H9 (cell line): ENCODE results near the gene ITGA11. TPM values are rescaled to one million over a fixed set of nuclear protein-coding genes. Genes with fewer than 3 reads are reported as not detected.

Experiments
- DNase-seq: peaks from one replicate; pipeline ENCODE4 v3.0.0-alpha.2; 2017
- H2AFZ ChIP-seq: one replicate; pipeline ENCODE4 v1.6.1; 2013; ENCODE audit warnings: mild to moderate bottlenecking, low read length, control low read depth, moderate library complexity
- H2AK5ac ChIP-seq: 2 replicates; pipeline ENCODE4 v1.6.1; 2013; ENCODE audit warnings: low read length, control low read depth, mixed read lengths; ENCODE audit not compliant: insufficient read length
- H2BK120ac ChIP-seq: one replicate; pipeline ENCODE4 v1.6.1; 2013; ENCODE audit warnings: low read depth, mild to moderate bottlenecking, low read length, control low read depth, inconsistent platforms; ENCODE audit not compliant: poor library complexity, severe bottlenecking
- H2BK12ac ChIP-seq: 2 replicates; pipeline ENCODE4 v1.6.1; 2013; ENCODE audit warnings: low read length, control low read depth, mixed read lengths, low read depth; ENCODE audit not compliant: insufficient read length
- H2BK15ac ChIP-seq: 2 replicates; pipeline ENCODE4 v1.6.1; 2013; ENCODE audit warnings: low read depth, low read length, control low read depth
- H2BK20ac ChIP-seq: one replicate; pipeline ENCODE4 v1.6.1; 2013; ENCODE audit warnings: low read depth, mild to moderate bottlenecking, low read length, control low read depth, inconsistent platforms; ENCODE audit not compliant: poor library complexity, severe bottlenecking
- H2BK5ac ChIP-seq: 2 replicates; pipeline ENCODE4 v1.6.1; 2013; ENCODE audit warnings: low read length, control low read depth, mixed read lengths; ENCODE audit not compliant: insufficient read length
- H3K14ac ChIP-seq: 2 replicates; pipeline ENCODE4 v1.6.1; 2013; ENCODE audit warnings: low read length, control low read depth; ENCODE audit not compliant: insufficient read depth
- H3K18ac ChIP-seq: 2 replicates; pipeline ENCODE4 v1.6.1; 2013; ENCODE audit warnings: low read depth, mild to moderate bottlenecking, mixed read lengths, low read length, control low read depth; ENCODE audit not compliant: insufficient read length
- H3K23ac ChIP-seq: 2 replicates; pipeline ENCODE4 v1.6.1; 2013; ENCODE audit warnings: low read length, control low read depth, mixed read lengths, low read depth; ENCODE audit not compliant: insufficient read length
- H3K23me2 ChIP-seq: 2 replicates; pipeline ENCODE4 v1.6.1; 2013; ENCODE audit warnings: low read depth, mild to moderate bottlenecking, mixed read lengths, low read length, control low read depth; ENCODE audit not compliant: insufficient read length, poor library complexity, severe bottlenecking
- H3K27ac ChIP-seq: 2 replicates; pipeline ENCODE4 v1.5.1; 2013; ENCODE audit warnings: low read length, control low read depth, mixed read lengths, low read depth; ENCODE audit not compliant: insufficient read length
- H3K27me3 ChIP-seq: 2 replicates; pipeline ENCODE4 v1.6.1; 2013; ENCODE audit warnings: low read length, control low read depth, inconsistent platforms; ENCODE audit not compliant: insufficient read depth
- H3K4ac ChIP-seq: 2 replicates; pipeline ENCODE4 v1.6.1; 2013; ENCODE audit warnings: low read depth, mild to moderate bottlenecking, control low read depth, inconsistent platforms, low read length, moderate library complexity
- H3K4me1 ChIP-seq: 2 replicates; pipeline ENCODE4 v1.6.1; 2013; ENCODE audit warnings: low read length, control low read depth, inconsistent platforms; ENCODE audit not compliant: insufficient read depth
- H3K4me2 ChIP-seq: 2 replicates; pipeline ENCODE4 v1.6.1; 2013; ENCODE audit warnings: low read length, control low read depth, mixed read lengths; ENCODE audit not compliant: insufficient read length, insufficient read depth
- H3K56ac ChIP-seq: 2 replicates; pipeline ENCODE4 v1.6.1; 2013; ENCODE audit warnings: low read depth, mild to moderate bottlenecking, mixed read lengths, low read length, control low read depth; ENCODE audit not compliant: insufficient read length
- H3K79me1 ChIP-seq: 2 replicates; pipeline ENCODE4 v1.6.1; 2013; ENCODE audit warnings: low read depth, mild to moderate bottlenecking, moderate library complexity, low read length, control low read depth, inconsistent platforms; ENCODE audit not compliant: insufficient read depth, poor library complexity, severe bottlenecking
- H3K79me2 ChIP-seq: 2 replicates; pipeline ENCODE4 v1.6.1; 2013; ENCODE audit warnings: low read length, control low read depth, inconsistent platforms; ENCODE audit not compliant: insufficient read depth
- H3K9ac ChIP-seq: 2 replicates; pipeline ENCODE4 v1.6.1; 2013; ENCODE audit warnings: low read length, control low read depth, mixed read lengths; ENCODE audit not compliant: insufficient read length; ENCODE audit errors: extremely low read depth
- H3K9me3 ChIP-seq: one replicate; pipeline ENCODE4 v1.6.1; 2013; ENCODE audit warnings: low read depth, low read length, inconsistent platforms; ENCODE audit not compliant: control insufficient read depth
- H3T11ph ChIP-seq: one replicate; pipeline ENCODE4 v1.6.1; 2013; ENCODE audit warnings: mild to moderate bottlenecking, low read length, control low read depth, inconsistent platforms
- H4K20me1 ChIP-seq: one replicate; pipeline ENCODE4 v1.6.1; 2013; ENCODE audit not compliant: control insufficient read depth, insufficient read length, insufficient read depth
- H4K5ac ChIP-seq: 2 replicates; pipeline ENCODE4 v1.6.1; 2013; ENCODE audit warnings: low read depth, mild to moderate bottlenecking, mixed read lengths, low read length, control low read depth; ENCODE audit not compliant: insufficient read length
- H4K8ac ChIP-seq: replicated peaks from 2 replicates; pipeline ENCODE4 v1.6.1; 2013; ENCODE audit warnings: low read length, control low read depth, mixed read lengths, low read depth; ENCODE audit not compliant: insufficient read length
- H4K91ac ChIP-seq: 2 replicates; pipeline ENCODE4 v1.6.1; 2013; ENCODE audit warnings: low read depth, mild to moderate bottlenecking, moderate library complexity, mixed read lengths, low read length, control low read depth; ENCODE audit not compliant: insufficient read length
- H3K27ac Mint-ChIP-seq, 3 experiments: 2 replicates in 2 of 3; 3 replicates in 1 of 3; pipeline ENCODE4 v1.8.0; 2020 to 2021; ENCODE audit warnings: mixed read lengths in 3 of 3, mild to moderate bottlenecking in 1 of 3, moderate library complexity in 1 of 3
- H3K27me3 Mint-ChIP-seq: 2 replicates; pipeline ENCODE4 v1.8.0; 2021; ENCODE audit warnings: low read depth, mild to moderate bottlenecking, moderate library complexity, mixed read lengths
- H3K36me3 Mint-ChIP-seq, 3 experiments: 2 replicates in 2 of 3; 3 replicates in 1 of 3; pipeline ENCODE4 v1.8.0; 2020 to 2021; ENCODE audit warnings: low read depth in 3 of 3, mixed read lengths in 3 of 3; ENCODE audit not compliant: insufficient read depth in 1 of 3
- H3K4me1 Mint-ChIP-seq, 2 experiments: 2 replicates each; pipeline ENCODE4 v1.8.0; 2020; ENCODE audit warnings: mixed read lengths in 2 of 2
- H3K4me3 Mint-ChIP-seq, 2 experiments: 2 replicates in 1 of 2; 3 replicates in 1 of 2; pipeline ENCODE4 v1.8.0; 2020 to 2021; ENCODE audit warnings: mild to moderate bottlenecking in 2 of 2, mixed read lengths in 2 of 2, moderate library complexity in 1 of 2
- H3K9me3 Mint-ChIP-seq, 2 experiments: 2 replicates in 1 of 2; 3 replicates in 1 of 2; pipeline ENCODE4 v1.8.0; 2020; ENCODE audit warnings: mild to moderate bottlenecking in 2 of 2, mixed read lengths in 2 of 2, moderate library complexity in 1 of 2
- CTCF ChIP-seq: fragments of 200-600 bp; sonication (generic); conservative IDR thresholded peaks from 3 replicates; pipeline ENCODE4 v1.8.0; 2021; ENCODE audit warnings: antibody characterized with exemption, mild to moderate bottlenecking
- WGBS: extraction: QIAGEN DNeasy Blood & Tissue Kit; methylation state at CpG from one replicate; pipeline ENCODE4 v1.1.7; 2013; ENCODE audit warnings: missing lambda C conversion rate, low lambda C conversion rate, mixed read lengths; ENCODE audit not compliant: insufficient read length; ENCODE audit errors: extremely low coverage; 5-methylcytosine and 5-hydroxymethylcytosine counted together
- total RNA-seq: library from RNA; stranded (reverse); gene quantifications from 2 replicates; pipeline ENCODE4 v1.2.1, GENCODE V29; 2021

ITGA11 gene
- total RNA-seq, 1 experiment from 2014 or later = 0.07 TPM

- Mint-ChIP-seq H3K36me3 (peaks cover 0 to 1% (median 0%) of the 10 kb centered on the region in 3 experiments; a peak in 2 of 7 replicates), H3K4me3 (peak overlapping the region; percentile 68 to 75), H3K27ac (peak overlapping the region; percentile 81 to 93 (median 83); a peak in 5 of 7 replicates), H3K27me3 (no peaks in the 10 kb centered on the region; the same call in 1 of the 2 replicates), H3K9me3 (peaks cover 0 to 2% of the 10 kb centered on the region in 2 experiments; a peak in 1 of 5 replicates), H3K4me1 (peaks cover 9 to 19% of the 10 kb centered on the region in 2 experiments)
- H3K27me3 ChIP-seq = no peaks in the 10 kb centered on the region
- peak overlapping the region; percentile 83 for H3K14ac ChIP-seq
- peak overlapping the region; percentile 86 for H3K18ac ChIP-seq
- H2BK12ac ChIP-seq = no peak overlapping the region
- peaks cover 5% of the 10 kb centered on the region; the same call in 1 of the 2 replicates for H3K4me1 ChIP-seq
- no peaks in the 10 kb centered on the region for H4K20me1 ChIP-seq
- H2BK5ac ChIP-seq = no peak overlapping the region
- DNase-seq = peak; percentile 96
- no peak overlapping the region for H3K56ac ChIP-seq
- peak; percentile 15; the same call in 1 of the 3 replicates for TF ChIP-seq CTCF
- H2BK15ac ChIP-seq = no peak overlapping the region
- no peak overlapping the region for H4K91ac ChIP-seq
- H3K27ac ChIP-seq = no peak overlapping the region
- peak overlapping the region; percentile 41 for H3K9ac ChIP-seq
- no peaks in the 10 kb centered on the region for H3K9me3 ChIP-seq
- H4K8ac ChIP-seq = no peak overlapping the region
- H2BK120ac ChIP-seq = peak overlapping the region; percentile 3
- no peak overlapping the region for H2AK5ac ChIP-seq
- H3K4me2 ChIP-seq = peak overlapping the region; percentile 7
- no peaks in the 10 kb centered on the region for H3K79me2 ChIP-seq
- H2BK20ac ChIP-seq = no peak overlapping the region
- H3K4ac ChIP-seq = no peak overlapping the region
- no CpG with 5 or more reads among the region's 57 CpGs for WGBS
- peak overlapping the region; percentile 4 for H4K5ac ChIP-seq
- H3K23ac ChIP-seq = no peak overlapping the region
- H2AFZ ChIP-seq = no peak overlapping the region
- no peaks in the 10 kb centered on the region for H3K23me2 ChIP-seq
- H3K79me1 ChIP-seq = no peaks in the 10 kb centered on the region
- H3T11ph ChIP-seq = no peak overlapping the region
Measured at GRCh38 chr15:68256675-68257450, 175.1 kb downstream of the ITGA11 start.
